NT2/D1 (cell line): ENCODE measurements around the gene MIF4GD.
"Not testable (repeated sequence)": the region's sequence is repeated elsewhere in the genome, so short reads cannot be mapped to it uniquely, and the experiment has no call there.

Experiments used
- DNase-seq: peaks from one replicate; pipeline ENCODE4 v3.0.0-alpha.2; 2011; ENCODE audit warnings: low read depth, low spot score
- H3K27me3 ChIP-seq: 2 replicates; pipeline ENCODE4 v1.6.0; 2011; ENCODE audit warnings: mild to moderate bottlenecking; ENCODE audit not compliant: insufficient read length, insufficient read depth
- H3K36me3 ChIP-seq: 2 replicates; pipeline ENCODE4 v1.6.1; 2011; ENCODE audit warnings: mild to moderate bottlenecking, low read length, mixed read lengths; ENCODE audit not compliant: insufficient read depth, insufficient read length
- H3K4me1 ChIP-seq: 2 replicates; pipeline ENCODE4 v1.5.1; 2011; ENCODE audit not compliant: insufficient read depth, insufficient read length
- H3K4me3 ChIP-seq: 2 replicates; pipeline ENCODE4 v1.5.1; 2011; ENCODE audit warnings: low read depth; ENCODE audit not compliant: insufficient read length
- H3K9ac ChIP-seq: 2 replicates; pipeline ENCODE4 v1.6.0; 2011; ENCODE audit warnings: low read depth; ENCODE audit not compliant: insufficient read length
- H3K9me3 ChIP-seq: 2 replicates; pipeline ENCODE4 v1.5.1; 2011; ENCODE audit warnings: mild to moderate bottlenecking, low read length; ENCODE audit not compliant: insufficient read depth
- SUZ12 ChIP-seq: IDR thresholded peaks from 2 replicates; pipeline ENCODE4 v1.6.1; 2011; ENCODE audit not compliant: insufficient read length, insufficient read depth; ENCODE audit errors: extremely low read depth
- YY1 ChIP-seq: IDR thresholded peaks from 2 replicates; pipeline ENCODE4 v1.6.1; 2011; ENCODE audit not compliant: insufficient read length, insufficient read depth
- ZNF274 ChIP-seq: IDR thresholded peaks from 2 replicates; pipeline ENCODE4 v1.6.1; 2011; ENCODE audit warnings: mild to moderate bottlenecking, low read depth, low read length

Gene MIF4GD

DNA sequence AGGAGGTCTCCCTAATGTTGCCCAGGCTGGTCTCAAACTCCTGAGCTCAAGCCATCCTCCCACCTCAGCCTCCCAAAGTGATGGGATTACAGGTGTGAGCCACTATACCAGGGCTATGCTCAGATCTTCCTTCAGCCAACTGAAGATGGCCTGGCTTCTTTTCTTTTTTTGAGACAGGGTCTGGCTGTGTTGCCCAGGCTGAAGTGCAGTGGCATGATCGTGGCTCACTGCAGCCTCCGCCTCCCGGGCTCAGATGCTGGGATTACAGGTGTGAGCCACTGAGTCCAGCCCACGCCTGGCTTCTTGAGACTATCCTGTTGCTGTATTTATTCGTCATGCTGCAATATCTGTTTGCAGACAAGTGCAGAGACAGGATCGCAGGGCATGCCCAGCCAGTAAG, 14.1 kb upstream of the MIF4GD start:
- Histone ChIP-seq H3K4me3 (no peak overlapping the region), H3K9me3 (no peaks in the 10 kb centered on the region), H3K27me3 (peaks cover 7% of the 10 kb centered on the region), H3K9ac (no peak overlapping the region), H3K36me3 (peaks cover 46% of the 10 kb centered on the region), H3K4me1 (no peaks in the 10 kb centered on the region)
- no peak for TF ChIP-seq ZNF274
- no peak for TF ChIP-seq YY1
- TF ChIP-seq SUZ12, result no peak
- no peak for DNase-seq

- peaks cover 35% of the 10 kb centered on the region for H3K36me3 ChIP-seq
These were observed 9.2 kb upstream of the MIF4GD start for GRCh38 chr17:75280189-75280588.

GRCh38 chr17:75277664-75278071, 6.6 kb upstream of the MIF4GD start:
- no peak overlapping the region for H3K4me3 ChIP-seq
- DNase-seq, result no peak
- H3K4me1 ChIP-seq, result no peaks in the 10 kb centered on the region
- H3K36me3 ChIP-seq, result peaks cover 41% of the 10 kb centered on the region
- TF ChIP-seq SUZ12 (no peak), YY1 (no peak), ZNF274 (no peak)
- no peaks in the 10 kb centered on the region for H3K27me3 ChIP-seq
- no peak overlapping the region for H3K9ac ChIP-seq
- no peaks in the 10 kb centered on the region for H3K9me3 ChIP-seq

More at GRCh38 chr17:75280189-75280588, 9.2 kb upstream of the MIF4GD start:
- DNase-seq, H3K9ac ChIP-seq, H3K4me1 ChIP-seq, H3K27me3 ChIP-seq, H3K4me3 ChIP-seq, H3K9me3 ChIP-seq: not testable (repeated sequence)

- no peak overlapping the region for H3K9ac ChIP-seq
- DNase-seq, result no peak
- peaks cover 13% of the 10 kb centered on the region for H3K27me3 ChIP-seq
- no peak for TF ChIP-seq YY1
- no peaks in the 10 kb centered on the region for H3K9me3 ChIP-seq
- H3K4me1 ChIP-seq, result peaks cover 9% of the 10 kb centered on the region
- no peak overlapping the region for H3K4me3 ChIP-seq
- peaks cover 34% of the 10 kb centered on the region for H3K36me3 ChIP-seq
These were observed 3.1 kb upstream of the MIF4GD start for GRCh38 chr17:75273977-75274708.

DNA sequence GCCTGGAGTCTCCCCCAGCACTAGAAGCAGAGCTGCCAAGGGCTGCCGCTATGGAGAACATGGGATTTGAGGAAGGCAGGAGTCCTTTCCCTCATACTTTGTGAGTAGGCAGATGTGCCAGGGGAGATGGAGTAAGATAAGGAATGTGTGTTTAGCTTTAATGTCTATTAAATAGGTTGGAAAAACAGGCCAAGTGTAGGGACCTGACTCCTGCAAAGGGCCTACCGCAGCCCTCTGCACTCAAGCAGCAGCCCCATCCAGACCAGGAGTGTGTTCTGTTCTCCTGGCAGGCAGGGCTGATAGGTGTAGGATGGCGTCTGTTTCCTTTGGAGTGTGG, 1.8 kb upstream of the MIF4GD start:
- Histone ChIP-seq H3K4me1 (peaks cover 11% of the 10 kb centered on the region), H3K9me3 (no peaks in the 10 kb centered on the region), H3K4me3 (no peak overlapping the region), H3K36me3 (peaks cover 34% of the 10 kb centered on the region), H3K27me3 (peaks cover 13% of the 10 kb centered on the region), H3K9ac (no peak overlapping the region)
- TF ChIP-seq ZNF274 (no peak), YY1 (no peak), SUZ12 (no peak)
- DNase-seq, result no peak

DNA sequence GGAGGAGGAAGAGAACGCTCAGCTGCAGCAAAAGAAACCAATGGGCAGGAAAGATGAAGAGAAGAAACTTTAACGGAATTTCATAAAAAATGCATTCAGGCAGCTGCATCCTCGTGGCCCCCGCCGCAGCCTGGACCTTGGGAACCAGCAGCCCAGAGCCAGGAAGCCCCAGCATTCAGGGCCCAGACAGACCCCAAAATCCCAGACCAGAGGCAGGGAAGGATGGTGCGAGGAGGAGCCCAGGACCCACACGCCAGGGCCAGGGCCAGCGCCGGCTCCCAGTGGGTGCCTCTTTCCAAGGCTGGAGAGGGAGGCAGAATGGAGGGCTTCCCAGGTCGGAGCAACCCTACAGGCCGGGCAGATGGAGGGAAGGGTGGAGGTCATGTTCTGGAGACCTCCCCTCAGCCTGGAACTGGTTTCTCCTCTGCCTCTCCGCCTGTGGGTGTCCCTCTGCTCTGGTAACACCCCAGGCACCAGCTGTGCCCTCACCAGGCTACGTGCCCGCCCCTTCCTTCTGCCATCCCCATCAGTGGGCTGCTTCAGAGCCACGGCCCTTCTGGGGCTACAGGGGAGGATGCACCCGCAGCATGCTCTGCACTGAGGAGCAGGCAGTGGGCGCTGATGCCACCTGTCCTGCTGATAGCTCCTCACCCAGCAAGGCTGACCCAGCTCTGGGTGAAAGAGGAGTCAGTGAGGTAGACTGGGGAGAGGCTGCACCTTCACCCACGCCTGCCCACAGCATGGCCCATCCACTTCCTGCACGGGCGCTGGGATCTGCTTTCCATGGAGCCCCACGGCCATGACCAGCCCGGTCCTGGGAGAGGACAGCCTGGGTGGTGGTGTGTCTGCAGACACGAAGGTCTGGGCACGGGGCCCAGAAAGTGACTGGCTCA, 1.2 kb upstream of the MIF4GD start:
- peaks cover 13% of the 10 kb centered on the region for H3K27me3 ChIP-seq
- no peaks in the 10 kb centered on the region for H3K9me3 ChIP-seq
- TF ChIP-seq YY1 (no peak), SUZ12 (no peak), ZNF274 (no peak)
- H3K4me3 ChIP-seq, result peak overlapping the region; percentile 84
- peaks cover 16% of the 10 kb centered on the region for H3K4me1 ChIP-seq
- no peak for DNase-seq
- H3K9ac ChIP-seq, result peak overlapping the region; percentile 96
- peaks cover 34% of the 10 kb centered on the region for H3K36me3 ChIP-seq

- Histone ChIP-seq H3K9ac (peak overlapping the region; percentile 96), H3K9me3 (no peaks in the 10 kb centered on the region), H3K4me1 (peaks cover 19% of the 10 kb centered on the region), H3K36me3 (peaks cover 38% of the 10 kb centered on the region), H3K4me3 (peak overlapping the region; percentile 84), H3K27me3 (peaks cover 13% of the 10 kb centered on the region)
- TF ChIP-seq ZNF274, result no peak
- no peak for TF ChIP-seq SUZ12
- TF ChIP-seq YY1, result no peak
- no peak for DNase-seq
These were observed 363 bp upstream of the MIF4GD start for GRCh38 chr17:75271233-75271954.
